HG03354 (cell line): ENCODE results near the gene AMIGO3.
A peak's percentile ranks its signal among the peaks of the same experiment; 100 is the strongest.
"Not testable (repeated sequence)": the region's sequence is repeated elsewhere in the genome, so short reads cannot be mapped to it uniquely, and the experiment has no call there.

Experiments
- ATAC-seq: cut with Tn5 transposase; IDR thresholded peaks from one replicate; pipeline ENCODE4 v1.9.1; 2021; ENCODE audit warnings: mild to moderate bottlenecking; ENCODE audit not compliant: unreplicated experiment, poor library complexity, severe bottlenecking

The AMIGO3 gene

DNA sequence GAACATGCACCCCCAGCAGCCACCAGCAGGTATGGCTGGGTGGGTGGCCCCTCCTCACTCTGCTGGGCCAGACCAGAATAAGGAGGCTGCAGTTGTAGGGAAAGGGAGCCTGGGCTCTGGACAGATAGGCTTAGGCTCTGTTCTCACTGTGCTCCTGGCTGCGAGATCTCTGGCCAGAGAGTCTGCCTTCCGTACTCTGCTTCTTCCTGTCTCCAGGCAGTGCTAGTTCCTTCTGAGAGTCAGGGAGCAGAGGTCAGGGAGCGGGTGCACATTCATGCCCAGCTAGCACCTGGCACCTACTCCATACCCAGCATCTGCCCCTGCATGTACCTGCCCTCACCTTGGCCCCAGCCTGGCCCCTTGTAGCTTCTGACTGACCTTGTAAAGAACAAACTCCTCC is 28.0 kb downstream of the AMIGO3 start:
- not testable (repeated sequence) for ATAC-seq

DNA sequence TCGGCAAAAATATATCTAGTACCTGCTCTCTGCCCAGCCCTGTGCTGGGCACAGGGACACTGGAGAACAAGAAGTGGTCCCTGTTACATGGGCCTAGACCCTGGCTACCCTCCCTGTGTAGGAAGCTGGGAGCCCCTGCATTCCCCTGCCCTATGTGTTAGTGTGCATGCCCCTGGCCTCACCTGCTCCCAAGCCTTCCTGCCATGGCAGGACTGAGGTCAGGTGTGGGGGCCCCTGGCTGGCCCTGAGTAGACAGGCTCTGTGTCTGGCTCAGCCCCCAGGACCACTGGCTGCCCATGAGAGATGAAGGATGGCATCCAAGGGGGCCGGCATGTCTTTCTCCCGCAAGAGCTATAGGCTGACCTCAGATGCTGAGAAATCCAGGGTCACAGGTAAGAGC is 28.6 kb downstream of the AMIGO3 start:
- not testable (repeated sequence) for ATAC-seq

DNA sequence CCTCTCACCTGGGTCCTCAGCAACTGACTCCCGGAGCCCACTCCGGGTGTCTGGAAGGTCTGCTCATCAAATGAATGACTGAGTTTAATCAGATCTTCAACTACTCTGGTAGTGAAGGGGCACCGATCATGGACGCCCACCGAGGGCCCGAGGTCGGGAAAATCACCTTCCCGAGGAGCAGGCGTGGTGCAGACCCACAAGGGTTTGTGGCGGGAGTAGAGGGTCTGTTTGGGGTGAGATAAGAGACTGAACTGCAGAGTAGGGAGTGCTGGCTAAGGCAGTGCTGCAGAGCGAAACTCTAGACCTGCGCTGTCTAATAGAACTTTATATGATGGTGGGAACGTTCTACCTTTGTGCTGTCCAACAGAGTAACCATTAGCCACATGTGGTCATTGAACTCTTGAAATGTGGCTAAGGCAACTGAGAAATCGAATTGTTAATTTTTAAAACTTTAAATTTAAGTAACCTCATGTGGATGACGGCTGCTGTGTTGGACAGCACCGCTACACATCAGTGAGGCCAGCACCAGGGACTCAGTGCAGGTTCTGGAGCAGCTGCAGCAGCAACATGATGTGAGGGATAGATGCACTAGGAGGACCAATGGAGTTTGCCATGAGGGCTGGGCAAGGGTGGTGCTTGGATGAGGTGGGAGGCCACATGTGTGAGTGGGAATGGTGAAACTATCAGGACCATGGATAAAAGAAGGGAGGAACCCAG is 29.4 kb downstream of the AMIGO3 start:
- ATAC-seq: not testable (repeated sequence)

DNA sequence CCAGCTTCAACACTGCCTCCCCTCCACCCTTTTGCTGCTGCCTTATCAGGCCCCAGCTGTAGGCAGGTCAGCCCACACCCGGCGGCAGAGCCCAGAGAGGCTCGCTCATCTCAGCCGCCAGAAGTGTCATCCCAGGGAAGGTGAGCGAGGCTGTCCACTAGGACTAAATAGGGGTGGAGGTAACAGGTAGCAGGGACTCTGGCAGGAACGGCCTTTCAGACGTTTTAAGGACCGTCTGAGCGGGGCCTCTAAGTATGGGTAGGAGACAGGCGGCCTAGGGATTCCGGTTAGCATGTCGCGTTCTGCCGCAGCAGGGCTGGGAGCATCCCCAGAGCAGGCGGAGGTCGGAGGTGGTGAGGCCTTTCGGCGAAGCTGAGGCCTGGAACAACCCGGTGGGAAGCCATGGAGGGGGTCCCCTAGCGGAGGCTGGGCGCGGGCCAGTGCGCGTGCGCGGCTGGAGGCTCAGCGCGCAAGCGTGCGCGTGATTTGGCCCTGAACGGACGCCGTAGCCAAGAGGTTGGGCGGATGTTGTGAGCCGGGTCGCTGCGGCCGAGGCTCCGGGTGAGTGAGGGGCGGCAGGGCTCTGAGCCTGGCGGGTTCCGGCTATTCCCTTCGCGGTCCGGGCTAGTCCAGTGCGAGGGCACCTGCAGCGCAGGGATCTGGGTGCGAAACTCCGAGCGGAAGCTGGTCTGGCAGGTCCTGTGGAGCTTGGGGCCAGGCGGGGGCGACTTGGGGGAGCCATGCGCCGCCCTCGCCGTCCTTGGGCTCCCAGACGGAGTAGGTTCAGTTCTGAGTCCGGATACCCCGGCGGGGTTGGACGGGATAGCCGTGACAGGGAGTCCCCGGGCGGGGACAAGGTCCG is 30.2 kb downstream of the AMIGO3 start, which contains the start of the genes MST1 and RNF123:
Gene MST1, minus strand, starts transcription at position 429 of the 862 bp plus-strand sequence. CDS start 783 bp downstream, outside the sequence.
Gene RNF123, plus strand, starts transcription at position 512 of the 862 bp plus-strand sequence. CDS start 1,609 bp downstream, outside the sequence.
- ATAC-seq: peak; percentile 64

DNA sequence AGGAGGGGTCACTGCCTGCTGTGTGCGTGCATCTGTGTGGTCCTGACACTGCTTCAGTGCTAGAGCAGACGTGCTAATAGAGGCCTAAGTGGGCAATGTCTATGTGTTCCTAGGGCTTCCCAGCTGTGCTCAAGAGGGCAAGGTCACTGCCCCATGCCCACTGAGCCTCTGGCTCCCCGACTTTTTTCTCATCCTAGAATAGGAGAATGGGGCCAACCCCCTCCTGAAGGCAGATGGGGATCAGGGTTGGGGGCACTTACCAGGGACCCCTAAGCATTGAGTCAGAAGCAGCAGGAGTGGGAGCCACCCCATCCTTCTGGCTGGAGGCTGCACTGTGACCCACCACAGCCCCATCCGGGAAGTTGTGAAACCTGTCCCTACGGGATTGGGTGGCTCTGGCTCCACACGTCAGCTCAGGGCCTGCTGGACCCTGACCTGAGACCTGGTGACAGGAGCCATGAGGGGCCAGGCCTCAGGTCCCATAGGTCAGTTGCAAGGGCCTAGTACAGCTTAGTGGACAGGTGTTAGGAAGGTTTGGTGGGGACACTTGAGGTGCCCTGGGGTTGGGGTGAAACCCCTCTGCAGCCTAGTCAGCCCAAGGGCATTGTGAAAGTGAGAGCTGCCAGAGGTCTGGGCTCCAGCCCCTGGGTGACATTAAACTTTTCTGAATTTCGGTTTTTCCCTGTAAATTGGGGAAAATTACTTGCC is 31.0 kb downstream of the AMIGO3 start:
- ATAC-seq: peak; percentile 12

DNA sequence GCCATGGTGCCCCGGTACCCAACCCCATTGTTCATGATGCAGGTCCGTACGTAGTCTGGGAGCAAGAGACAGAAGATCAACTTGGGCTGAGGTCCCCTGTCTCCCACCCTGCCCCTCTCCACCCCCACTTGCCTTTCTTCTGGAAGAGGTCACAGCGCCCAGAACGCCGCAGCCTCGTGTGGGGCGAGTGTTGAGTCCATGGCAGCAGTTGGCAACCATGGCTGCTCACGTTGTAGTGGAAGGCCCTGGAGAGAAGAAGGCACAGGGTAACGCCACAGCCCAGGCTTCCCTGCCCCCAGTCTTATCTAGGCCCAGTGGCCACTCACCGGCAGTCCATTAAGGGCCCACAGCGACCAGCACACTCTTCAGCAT is 32.1 kb downstream of the AMIGO3 start:
- not testable (repeated sequence) for ATAC-seq

DNA sequence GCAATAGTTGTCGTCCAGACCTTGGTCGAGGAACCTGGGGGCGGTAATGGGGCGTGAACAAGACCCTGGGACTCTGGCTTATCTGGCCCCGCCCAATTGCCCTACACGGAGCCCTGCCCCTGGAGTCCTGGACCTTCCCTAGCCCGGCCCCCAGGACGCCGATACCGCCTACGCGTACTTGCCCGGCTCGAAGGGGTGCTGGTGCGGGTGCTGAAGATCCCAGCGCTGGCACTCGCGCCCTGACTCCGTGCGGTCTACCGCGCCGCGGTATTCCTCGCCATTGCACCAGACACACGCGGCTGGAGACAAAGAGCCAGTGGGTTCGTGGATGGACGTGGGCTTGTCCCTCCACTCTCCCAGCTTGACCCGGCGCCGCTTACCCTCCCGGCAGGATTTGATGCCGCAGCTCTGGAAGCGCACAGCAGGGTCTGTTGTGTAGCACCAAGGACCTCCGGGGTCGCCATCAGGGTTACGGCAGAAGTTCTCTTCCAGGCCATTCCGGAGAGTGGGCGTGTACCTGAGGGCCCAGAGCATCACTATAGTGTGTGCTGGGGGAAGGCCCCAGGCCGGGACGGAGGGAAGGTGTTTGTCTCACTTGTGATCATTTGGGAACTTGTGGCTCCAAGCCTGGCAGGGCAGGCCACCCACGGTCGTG is 32.6 kb downstream of the AMIGO3 start:
- ATAC-seq: not testable (repeated sequence)

DNA sequence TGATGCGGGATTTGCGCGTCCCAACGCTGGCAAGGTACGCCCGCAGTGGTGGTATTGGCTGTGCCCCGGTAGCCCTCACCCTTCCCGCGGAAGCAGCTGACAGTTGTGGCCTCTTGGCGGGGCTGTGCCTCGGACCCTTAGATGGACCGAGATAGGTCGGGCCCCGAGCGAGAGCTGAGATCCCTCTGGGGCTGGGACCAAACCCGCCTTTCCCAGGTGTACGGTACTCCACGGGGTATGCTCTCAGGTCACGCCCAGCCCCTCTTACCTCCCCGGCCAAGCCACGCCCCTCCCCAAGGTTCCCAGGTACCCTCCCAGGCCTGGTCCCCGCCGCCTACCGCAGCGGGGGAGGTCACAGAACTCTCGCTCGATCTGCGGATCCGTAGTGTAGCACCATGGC is 33.1 kb downstream of the AMIGO3 start:
- not testable (repeated sequence) for ATAC-seq

DNA sequence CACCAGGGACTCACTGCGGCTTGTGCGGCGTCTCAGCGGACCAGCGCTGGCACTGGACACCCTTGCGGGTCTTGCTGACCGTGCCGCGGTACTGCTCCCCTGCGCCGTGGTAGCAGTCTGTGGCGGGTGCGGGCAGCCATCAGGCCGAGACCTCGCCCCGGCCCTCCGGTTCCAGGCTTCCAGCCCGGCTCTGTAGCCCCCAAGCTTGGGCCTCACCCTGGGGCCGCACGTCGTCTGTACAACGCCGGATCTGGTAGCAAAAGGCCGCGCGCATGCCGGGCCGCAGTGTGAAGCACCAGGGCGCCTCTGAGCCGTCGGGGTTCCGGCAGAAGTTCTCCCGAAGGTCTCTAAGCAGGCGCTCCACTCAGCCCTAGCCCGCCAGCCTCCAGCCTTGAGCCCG is 33.6 kb downstream of the AMIGO3 start:
- ATAC-seq: not testable (repeated sequence)

DNA sequence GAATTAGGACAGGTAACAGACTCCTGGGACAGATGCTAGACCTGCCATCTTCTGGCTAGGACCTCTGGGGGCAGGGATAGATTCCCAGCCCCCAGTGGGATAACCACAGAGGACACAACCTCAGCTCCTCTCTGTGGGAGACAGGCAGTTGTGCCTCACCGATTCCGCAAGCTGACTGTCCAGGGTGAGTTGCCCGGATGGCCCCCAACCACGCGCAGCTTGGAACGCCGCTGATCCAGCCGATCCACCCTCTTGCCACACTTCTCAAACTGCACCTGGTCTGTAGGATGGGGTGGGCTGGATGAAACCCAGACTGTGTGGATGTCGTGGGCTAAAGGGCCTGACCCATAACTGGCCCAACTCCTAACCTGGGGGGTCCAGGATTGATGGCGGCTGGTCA is 34.4 kb downstream of the AMIGO3 start:
- ATAC-seq: not testable (repeated sequence)

DNA sequence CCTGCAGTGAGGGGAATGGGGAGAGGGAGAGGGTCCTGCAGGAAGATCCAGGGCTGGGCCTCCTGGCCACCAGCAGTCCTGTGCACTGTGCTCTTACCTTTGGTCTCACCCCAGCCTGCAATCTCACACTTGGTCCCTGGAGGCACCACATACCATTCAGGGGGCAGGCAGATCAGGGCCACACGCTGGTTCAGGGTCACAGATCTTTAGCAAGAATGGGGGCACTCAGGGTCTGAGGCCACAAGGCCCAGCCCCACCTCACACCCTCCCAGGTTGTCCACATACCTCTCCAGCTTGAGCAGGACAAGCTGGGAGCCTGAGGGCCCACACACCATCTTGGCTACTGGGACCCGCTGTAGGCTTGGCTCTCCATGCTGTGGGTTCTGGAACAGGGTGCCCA is 35.0 kb downstream of the AMIGO3 start:
- ATAC-seq: not testable (repeated sequence)

DNA sequence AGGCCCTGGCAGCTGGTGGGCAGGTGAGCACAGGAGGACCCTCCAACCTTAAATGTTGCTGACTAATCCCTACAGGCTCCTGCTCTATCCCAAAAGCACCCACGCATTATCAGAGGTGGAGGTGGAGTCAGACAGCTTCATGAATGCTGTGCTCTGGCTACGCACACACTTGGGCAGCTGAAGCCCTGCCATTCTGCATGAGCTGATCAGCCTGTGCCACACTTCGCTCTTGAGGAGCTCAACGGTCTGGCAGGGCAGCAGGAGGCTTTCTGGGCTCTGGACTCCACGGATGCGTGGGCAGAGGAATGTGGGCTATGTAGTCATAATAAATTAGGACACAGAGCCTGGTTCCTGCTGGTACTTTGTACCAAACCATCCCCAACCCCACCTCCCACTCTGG is 36.3 kb downstream of the AMIGO3 start:
- no peak for ATAC-seq

DNA sequence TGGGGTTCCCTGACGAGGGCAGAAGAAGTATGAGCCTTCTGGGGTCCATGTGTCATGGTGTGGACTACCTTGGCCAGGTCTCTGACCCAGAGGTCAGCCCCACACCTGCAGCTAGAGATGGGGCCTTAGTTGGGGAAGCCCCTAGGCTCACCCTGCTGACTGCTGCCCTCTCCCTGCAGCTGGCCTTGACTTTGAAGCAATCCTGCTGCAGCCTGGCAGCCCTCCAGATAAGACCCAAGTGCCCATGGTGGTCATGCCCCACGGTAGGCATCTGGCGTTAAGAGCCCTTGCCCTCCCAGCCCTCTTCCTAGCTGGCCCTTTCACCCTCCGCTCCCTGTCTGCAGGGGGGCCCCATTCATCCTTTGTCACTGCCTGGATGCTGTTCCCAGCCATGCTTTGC is 37.9 kb downstream of the AMIGO3 start:
- ATAC-seq: no peak

DNA sequence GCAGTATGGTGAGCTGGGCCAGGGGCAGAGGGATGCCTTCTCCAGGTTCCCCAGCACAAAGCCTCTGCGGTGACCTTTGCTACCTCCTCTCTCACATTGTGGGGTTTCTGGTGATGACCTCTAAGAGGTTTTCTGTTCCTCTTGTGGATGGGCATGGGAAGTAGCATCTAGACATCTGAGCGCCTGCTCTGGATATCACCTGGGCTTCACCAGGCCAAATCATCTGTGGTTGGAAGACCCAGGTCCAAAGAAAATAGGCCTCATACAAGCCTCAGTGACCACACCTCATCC is 38.3 kb downstream of the AMIGO3 start:
- ATAC-seq: no peak

DNA sequence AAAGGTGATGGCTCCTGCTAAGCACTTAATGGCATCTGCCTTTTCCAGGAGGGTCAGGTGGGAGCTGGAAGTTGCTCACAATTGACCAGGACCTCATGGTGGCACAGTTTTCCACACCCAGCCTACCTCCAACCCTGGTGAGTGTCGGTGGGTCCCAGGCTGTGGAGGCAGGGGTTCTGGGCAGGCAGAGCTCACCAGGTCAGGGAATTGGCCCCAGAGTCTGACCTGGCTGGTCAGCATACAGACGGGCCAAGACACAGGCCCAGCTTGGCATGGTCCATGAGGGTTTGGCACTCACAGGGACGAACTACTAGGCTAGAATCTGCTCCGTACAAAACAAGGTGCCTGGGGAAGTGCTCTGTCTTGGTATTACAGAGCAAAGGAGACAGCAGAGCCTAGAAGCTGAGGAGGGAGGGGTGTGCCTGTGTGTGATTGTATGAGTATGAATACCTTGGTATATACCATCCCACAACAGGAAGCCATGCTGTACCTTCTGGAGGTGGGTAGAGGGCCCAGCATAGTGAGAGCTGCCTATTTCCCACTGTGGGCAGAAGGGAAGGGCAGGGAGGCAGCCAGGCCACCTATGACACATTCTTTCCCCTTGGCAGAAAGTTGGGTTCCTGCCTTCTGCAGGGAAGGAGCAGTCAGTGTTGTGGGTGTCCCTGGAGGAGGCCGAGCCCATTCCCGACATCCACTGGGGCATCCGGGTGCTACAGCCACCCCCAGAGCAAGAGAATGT is 38.8 kb downstream of the AMIGO3 start:
- no peak for ATAC-seq

DNA sequence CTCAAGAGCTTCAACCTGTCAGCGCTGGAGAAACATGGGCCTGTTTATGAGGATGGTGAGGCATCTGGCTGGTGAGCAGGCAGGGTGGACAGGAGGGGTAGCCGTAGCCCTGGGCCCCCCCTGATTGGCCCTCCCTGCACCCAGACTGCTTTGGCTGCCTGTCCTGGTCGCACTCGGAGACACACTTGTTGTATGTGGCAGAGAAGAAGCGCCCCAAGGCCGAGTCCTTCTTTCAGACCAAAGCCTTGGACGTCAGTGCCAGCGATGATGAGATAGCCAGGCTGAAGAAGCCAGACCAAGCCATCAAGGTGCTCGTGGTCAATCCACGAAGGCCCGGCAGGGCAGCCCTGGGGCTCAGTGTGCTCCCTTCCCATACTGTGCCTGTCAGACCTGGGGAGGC is 43.6 kb downstream of the AMIGO3 start:
- no peak for ATAC-seq

DNA sequence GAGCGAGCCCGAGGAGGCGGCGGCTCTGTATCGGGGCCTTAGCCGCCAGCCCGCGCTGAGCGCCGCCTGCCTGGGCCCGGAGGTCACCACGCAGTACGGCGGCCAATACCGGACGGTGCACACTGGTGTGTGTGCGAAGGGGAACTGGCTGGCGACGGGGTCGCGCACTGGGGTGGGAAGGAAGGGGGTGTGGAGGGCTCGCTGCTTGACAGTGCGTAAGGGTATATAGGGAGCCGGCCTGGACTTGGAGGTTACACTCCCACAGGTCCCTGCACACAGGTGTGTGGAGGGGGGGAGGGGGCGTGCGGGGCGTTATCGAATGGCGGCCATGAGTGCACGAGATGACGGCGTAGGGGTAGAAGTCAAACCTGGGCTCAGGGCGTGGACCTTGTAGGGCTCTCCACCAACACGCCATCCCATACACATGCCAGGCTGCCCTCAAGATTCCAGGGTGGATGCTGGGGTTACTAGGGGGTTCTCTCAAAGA is 44.9 kb downstream of the AMIGO3 start:
- ATAC-seq: peak; percentile 34

DNA sequence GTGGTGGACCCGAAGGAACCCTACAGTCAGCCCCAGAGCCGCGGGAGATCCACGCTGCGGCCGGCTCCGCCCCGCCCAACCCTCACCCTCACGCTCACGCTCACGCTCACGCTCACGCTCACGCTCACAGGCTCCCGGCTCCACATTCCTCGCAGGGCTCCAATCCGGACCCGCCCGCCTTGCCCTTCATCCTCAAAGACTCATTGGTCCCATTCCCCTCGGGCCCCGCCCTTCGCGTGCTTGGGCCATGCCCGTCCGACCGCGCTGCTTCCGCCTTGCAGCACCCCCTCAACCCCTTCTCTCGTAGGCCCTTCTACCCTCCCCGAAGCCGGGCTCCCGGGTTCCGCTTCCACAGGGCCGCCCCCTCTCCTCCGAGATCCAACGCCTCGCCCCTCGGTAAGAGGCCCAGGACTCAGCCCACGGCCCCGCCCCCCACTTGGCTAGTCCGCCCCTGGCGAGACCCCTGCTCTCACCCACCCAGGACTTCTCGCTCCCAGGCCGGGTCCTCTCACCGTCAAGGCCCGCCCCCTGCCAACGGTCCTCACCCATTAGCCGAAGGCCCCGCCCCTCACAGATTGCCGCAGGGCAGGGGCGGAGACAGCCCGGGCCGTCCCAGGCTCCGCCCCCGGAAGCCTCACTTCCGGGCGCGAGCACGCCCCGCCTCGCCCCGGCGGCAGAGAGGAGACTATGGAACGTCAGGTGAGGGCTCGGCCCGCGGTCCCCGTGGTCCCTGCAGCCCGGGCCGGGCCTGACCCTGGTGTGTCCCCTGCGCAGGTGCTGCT is 45.6 kb downstream of the AMIGO3 start, which contains the start of gene APEH:
Gene APEH, plus strand, starts transcription at position 637 of the 782 bp plus-strand sequence. Its CDS starts 51 bp downstream, at position 688.
- ATAC-seq: peak; percentile 87
